H1 (cell line): ENCODE results near the gene ACSM3. TPM values are rescaled to one million over a fixed set of nuclear protein-coding genes. Genes with fewer than 3 reads are reported as not detected.

ENCODE experiments used
- BCL11A ChIP-seq, 2 experiments: IDR thresholded peaks; one replicate each; pipeline ENCODE4 v1.6.1; 2011; ENCODE audit warnings: low read depth in 2 of 2, low read length in 2 of 2, mild to moderate bottlenecking in 2 of 2
- PHF8 ChIP-seq: fragments of 200-600 bp; sonication (generic); conservative IDR thresholded peaks from 2 replicates; pipeline ENCODE4 v1.7.1; 2012; ENCODE audit warnings: low read depth, mild to moderate bottlenecking, inconsistent platforms, low read length, moderate library complexity
- RNF2 ChIP-seq: fragments of 200-900, 300-1000 bp; sonication (generic); IDR thresholded peaks from 2 replicates; pipeline ENCODE4 v1.7.1; 2016; ENCODE audit warnings: borderline replicate concordance, low read depth, mild to moderate bottlenecking, antibody characterized with exemption, low read length; ENCODE audit not compliant: poor library complexity, severe bottlenecking; ENCODE audit errors: missing control alignments
- SP4 ChIP-seq: IDR thresholded peaks from 2 replicates; pipeline ENCODE4 v1.6.1; 2012; ENCODE audit warnings: low read length, inconsistent platforms
- polyA plus RNA-seq, 7 experiments: library from polyadenylated mRNA; depleted of rRNA in 3 of 7; stranded (reverse) in 5 of 7; unstranded in 2 of 7; fragments of >200 nt in 5 of 7; fragments of 200-250 nt in 2 of 7; gene quantifications; 1 replicate in 5 of 7; 2 replicates in 1 of 7; 4 replicates in 1 of 7; pipeline versions ENCODE4 v1.2.1 to v1.2.3, GENCODE V29; 2011 to 2013; ENCODE audit warnings: missing spikeins in 2 of 7, mixed read lengths in 2 of 7
- total RNA-seq: library from RNA; stranded (reverse); fragmentation: NEBNext Ultra II Directional; extraction: Animal tissue kit (Norgen Biotek cat#: 25700); gene quantifications from 2 replicates; pipeline ENCODE4 v1.2.1, GENCODE V29; 2021

ACSM3 gene
- total and polyA plus RNA-seq, 2 of the 8 experiments (the other 6 are each of a cell fraction or from before 2014, with no cell fraction given), result 5.7 to 6.2 TPM

DNA sequence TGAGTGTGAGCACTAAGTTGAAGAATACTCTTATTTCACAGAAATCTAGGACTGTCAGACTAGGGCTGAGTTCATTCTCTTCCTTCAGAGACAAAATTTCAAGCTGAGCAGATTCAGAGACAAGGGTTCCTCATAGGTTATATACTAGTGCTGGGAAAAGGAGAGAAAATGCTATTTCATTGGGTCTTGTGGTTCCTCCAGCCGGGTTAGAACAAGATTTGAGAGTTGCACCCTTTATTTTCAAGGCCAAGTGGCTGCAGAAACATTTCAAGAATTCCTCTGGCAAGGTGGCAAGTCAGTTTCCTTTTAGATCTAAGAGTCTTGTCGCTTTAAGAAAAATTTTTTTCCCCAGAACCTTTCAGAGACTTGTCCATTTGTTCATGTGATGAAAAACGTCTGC lies 29.0 kb upstream of the ACSM3 start (continued):
- no peak for TF ChIP-seq SP4
- no peak for TF ChIP-seq RNF2
- TF ChIP-seq PHF8, result no peak
- no peak for TF ChIP-seq BCL11A (IDR thresholded peaks at IDR 0.05; ENCODE audit: low read depth in 2 of 2, low read length in 2 of 2)
